WTC11 (cell line): ENCODE data around the gene MET. TPM values are rescaled to one million over a fixed set of nuclear protein-coding genes. Genes with fewer than 3 reads are reported as not detected.

Experiments used
- ATAC-seq: fragments of 200-7000 bp; cut with Tn5 transposase; 2 replicates; pipeline ENCODE4 v1.10.0; 2021; ENCODE audit warnings: mild to moderate bottlenecking, moderate library complexity
- CTCF ChIA-PET: fragments of 300-600 bp; sonication (Branson Sonifier 250); formaldehyde crosslinking; loops from one replicate; lab custom pipeline; 2021; ENCODE audit warnings: antibody characterized with exemption; lab: Charles Lee
- POLR2A ChIA-PET: fragments of 350-600 bp; sonication (Branson Sonifier 250); formaldehyde crosslinking; loops from one replicate; lab custom pipeline; 2021; ENCODE audit warnings: antibody characterized with exemption; lab: Charles Lee
- DNase-seq: peaks from one replicate; pipeline ENCODE4 v3.0.0; 2021; ENCODE audit warnings: low spot score
- H3K27ac Mint-ChIP-seq: 2 replicates; pipeline ENCODE4 v1.8.0; 2021; ENCODE audit warnings: mixed read lengths
- H3K27me3 Mint-ChIP-seq: 2 replicates; pipeline ENCODE4 v1.8.0; 2021; ENCODE audit warnings: low read depth, mild to moderate bottlenecking, moderate library complexity, mixed read lengths
- H3K36me3 Mint-ChIP-seq: 2 replicates; pipeline ENCODE4 v1.8.0; 2021; ENCODE audit warnings: mixed read lengths
- H3K4me1 Mint-ChIP-seq: 2 replicates; pipeline ENCODE4 v1.8.0; 2022; ENCODE audit warnings: mixed read lengths
- H3K4me3 Mint-ChIP-seq: 2 replicates; pipeline ENCODE4 v1.8.0; 2021; ENCODE audit warnings: mild to moderate bottlenecking, moderate library complexity, mixed read lengths
- H3K9me3 Mint-ChIP-seq: 2 replicates; pipeline ENCODE4 v1.8.0; 2021; ENCODE audit warnings: mixed read lengths
- AFF4 ChIP-seq: sonication (generic); formaldehyde crosslinking; IDR thresholded peaks from 2 replicates; pipeline ENCODE4 v1.8.1; 2023; ENCODE audit warnings: mild to moderate bottlenecking, missing genetic modification reagents, borderline replicate concordance
- CREM ChIP-seq: sonication (generic); formaldehyde crosslinking; IDR thresholded peaks from 2 replicates; pipeline ENCODE4 v1.8.1; 2022; ENCODE audit warnings: mild to moderate bottlenecking, missing genetic modification reagents, moderate library complexity
- EMX1 ChIP-seq: fragments of 250-450 bp; sonication (Bioruptor Pico); IDR thresholded peaks from 2 replicates; pipeline ENCODE4 v1.8.0; 2021; ENCODE audit warnings: mild to moderate bottlenecking
- ESRRA ChIP-seq: sonication (generic); formaldehyde crosslinking; IDR thresholded peaks from 2 replicates; pipeline ENCODE4 v1.8.1; 2022; ENCODE audit warnings: mild to moderate bottlenecking, missing genetic modification reagents, borderline replicate concordance
- FOXK1 ChIP-seq: sonication (generic); formaldehyde crosslinking; IDR thresholded peaks from 2 replicates; pipeline ENCODE4 v1.8.0; 2022; ENCODE audit warnings: mild to moderate bottlenecking, moderate library complexity, missing genetic modification reagents
- GABPB1 ChIP-seq: sonication (generic); formaldehyde crosslinking; IDR thresholded peaks from 2 replicates; pipeline ENCODE4 v1.8.1; 2023; ENCODE audit warnings: mild to moderate bottlenecking, missing genetic modification reagents
- IRF1 ChIP-seq: sonication (generic); formaldehyde crosslinking; IDR thresholded peaks from 2 replicates; pipeline ENCODE4 v1.8.0; 2023; ENCODE audit warnings: missing genetic modification reagents
- MLX ChIP-seq: sonication (generic); formaldehyde crosslinking; IDR thresholded peaks from 2 replicates; pipeline ENCODE4 v1.8.1; 2023; ENCODE audit warnings: mild to moderate bottlenecking, missing genetic modification reagents, moderate library complexity
- NFYB ChIP-seq: sonication (generic); formaldehyde crosslinking; conservative IDR thresholded peaks from 2 replicates; pipeline ENCODE4 v1.8.0; 2022; ENCODE audit warnings: low read depth, missing genetic modification reagents
- RORB ChIP-seq: fragments of 250-450 bp; sonication (Bioruptor Pico); IDR thresholded peaks from 2 replicates; pipeline ENCODE4 v1.9.0; 2021; ENCODE audit warnings: mild to moderate bottlenecking
- SP1 ChIP-seq: sonication (generic); formaldehyde crosslinking; conservative IDR thresholded peaks from 2 replicates; pipeline ENCODE4 v1.8.1; 2022; ENCODE audit warnings: missing genetic modification reagents
- TCF7 ChIP-seq: sonication (generic); formaldehyde crosslinking; IDR thresholded peaks from 2 replicates; pipeline ENCODE4 v1.8.0; 2022; ENCODE audit warnings: mild to moderate bottlenecking, low read depth, missing genetic modification reagents, moderate library complexity
- TP53 ChIP-seq: sonication (generic); formaldehyde crosslinking; IDR thresholded peaks from 2 replicates; pipeline ENCODE4 v1.8.1; 2023; ENCODE audit warnings: mild to moderate bottlenecking, missing genetic modification reagents
- USF1 ChIP-seq: sonication (generic); formaldehyde crosslinking; IDR thresholded peaks from 2 replicates; pipeline ENCODE4 v1.8.0; 2022; ENCODE audit warnings: mild to moderate bottlenecking, missing genetic modification reagents
- USF2 ChIP-seq: sonication (generic); formaldehyde crosslinking; IDR thresholded peaks from 2 replicates; pipeline ENCODE4 v1.8.1; 2023; ENCODE audit warnings: mild to moderate bottlenecking, missing genetic modification reagents, moderate library complexity
- ZNF138 ChIP-seq: sonication (generic); formaldehyde crosslinking; conservative IDR thresholded peaks from 2 replicates; pipeline ENCODE4 v1.8.1; 2022; ENCODE audit warnings: mild to moderate bottlenecking, moderate library complexity, missing genetic modification reagents
- ZNF232 ChIP-seq: sonication (generic); formaldehyde crosslinking; IDR thresholded peaks from 2 replicates; pipeline ENCODE4 v1.8.0; 2022; ENCODE audit warnings: mild to moderate bottlenecking, missing genetic modification reagents
- ZNF396 ChIP-seq: fragments of 250-450 bp; sonication (Bioruptor Pico); IDR thresholded peaks from 2 replicates; pipeline ENCODE4 v1.8.0; 2021; ENCODE audit warnings: mild to moderate bottlenecking, moderate library complexity, borderline replicate concordance
- ZNF423 ChIP-seq: fragments of 250-450 bp; sonication (Bioruptor Pico); IDR thresholded peaks from 2 replicates; pipeline ENCODE4 v2.1.2; 2022; ENCODE audit warnings: mild to moderate bottlenecking, moderate library complexity
- ZNF512 ChIP-seq: sonication (generic); formaldehyde crosslinking; IDR thresholded peaks from 2 replicates; pipeline ENCODE4 v1.8.1; 2022; ENCODE audit warnings: missing genetic modification reagents, borderline replicate concordance
- ZNF671 ChIP-seq: fragments of 250-450 bp; sonication (Bioruptor Pico); IDR thresholded peaks from 2 replicates; pipeline ENCODE4 v1.8.0; 2021; ENCODE audit warnings: mild to moderate bottlenecking
- total RNA-seq: library from RNA; stranded (reverse); gene quantifications from 3 replicates; pipeline ENCODE4 v1.2.3, GENCODE V29; 2021

Gene MET
- total RNA-seq, 1 experiment from 2014 or later, result 9.4 TPM

- POLR2A ChIA-PET, result no interaction called here
- Mint-ChIP-seq H3K27me3 (no peaks in the 10 kb centered on the region), H3K4me1 (peaks cover 17% of the 10 kb centered on the region), H3K9me3 (no peaks in the 10 kb centered on the region), H3K36me3 (no peaks in the 10 kb centered on the region), H3K27ac (no peak overlapping the region), H3K4me3 (no peak overlapping the region)
- DNase-seq, result no peak
- no peak for ATAC-seq
- TF ChIP-seq CREM, result no peak
- CTCF ChIA-PET, result interaction anchor here (1.4 kb wide), 1 partner anchor 125 kb away, joined by 3 read pairs; the partner anchor contains the start of gene MET
Measured at GRCh38 chr7:116797612-116798011, 125.6 kb downstream of the MET start.

GRCh38 chr7:116798232-116798631 lies 126.2 kb downstream of the MET start:
- ATAC-seq (no peak), DNase-seq (no peak)
- TF ChIP-seq IRF1 (CRISPR knock-in tag) (no peak), RORB (CRISPR knock-in tag) (no peak), GABPB1 (no peak), NFYB (CRISPR knock-in tag) (no peak), TP53 (CRISPR knock-in tag) (no peak), ESRRA (CRISPR knock-in tag) (no peak), AFF4 (CRISPR knock-in tag) (no peak), ZNF138 (CRISPR knock-in tag) (no peak), TCF7 (no peak), USF2 (CRISPR knock-in tag) (no peak), ZNF671 (no peak), EMX1 (no peak), FOXK1 (no peak), ZNF423 (no peak), ZNF232 (CRISPR knock-in tag) (no peak), ZNF396 (CRISPR knock-in tag) (no peak), USF1 (no peak)
- Mint-ChIP-seq H3K4me3 (no peak overlapping the region), H3K27ac (no peak overlapping the region), H3K9me3 (no peaks in the 10 kb centered on the region), H3K36me3 (no peaks in the 10 kb centered on the region), H3K4me1 (peaks cover 18% of the 10 kb centered on the region), H3K27me3 (no peaks in the 10 kb centered on the region)
- ChIA-PET CTCF (interaction anchor here (1.4 kb wide), 1 partner anchor 126 kb away, joined by 3 read pairs; the partner anchor contains the start of gene MET), POLR2A (no interaction called here)

- Mint-ChIP-seq H3K9me3 (no peaks in the 10 kb centered on the region), H3K4me1 (peaks cover 19% of the 10 kb centered on the region), H3K27ac (no peak overlapping the region), H3K36me3 (no peaks in the 10 kb centered on the region), H3K27me3 (no peaks in the 10 kb centered on the region), H3K4me3 (no peak overlapping the region)
- ChIA-PET CTCF (no interaction called here), POLR2A (no interaction called here)
- ATAC-seq (no peak), DNase-seq (no peak)
- TF ChIP-seq ZNF512 (CRISPR knock-in tag), result no peak
- no peak for TF ChIP-seq SP1
- TF ChIP-seq MLX (CRISPR knock-in tag), result no peak
- TF ChIP-seq USF1, result no peak
- no peak for TF ChIP-seq ZNF138 (CRISPR knock-in tag)
Measured at GRCh38 chr7:116799916-116800315, 127.9 kb downstream of the MET start.
